Astrocyte of the hippocampus (primary cell): ENCODE results near the gene MED12L.

Source experiments
- DNase-seq: peaks from one replicate; pipeline ENCODE4 v3.0.0; 2011; ENCODE audit warnings: low read depth, low spot score

MED12L gene

DNA sequence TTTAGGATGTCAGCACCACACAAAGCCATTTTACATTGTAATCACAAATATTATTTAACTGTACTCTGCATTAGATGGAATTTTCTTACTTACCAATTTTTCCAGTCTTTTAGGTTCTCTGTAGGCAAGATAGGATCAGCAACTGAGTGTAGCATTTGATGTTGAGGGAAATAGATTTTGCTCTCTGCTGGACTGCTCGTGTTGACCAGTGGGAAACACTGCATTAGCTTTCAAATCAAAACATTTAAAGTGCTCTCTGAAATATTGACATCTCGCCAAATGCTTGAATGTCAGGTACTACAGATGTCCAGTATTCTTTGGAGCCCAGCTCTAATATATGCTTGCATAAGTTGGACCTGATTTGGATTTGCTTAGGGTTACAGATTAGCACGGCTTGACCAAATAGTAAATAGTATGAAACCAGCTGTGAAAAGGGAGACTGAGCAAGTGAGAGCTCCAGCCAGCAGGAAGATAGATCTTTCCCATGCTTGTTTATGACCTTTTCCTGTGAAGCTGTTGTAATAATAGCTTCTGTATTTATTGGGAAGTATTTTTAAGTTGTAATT, 163.4 kb downstream of the MED12L start:
- DNase-seq, result no peak

DNA sequence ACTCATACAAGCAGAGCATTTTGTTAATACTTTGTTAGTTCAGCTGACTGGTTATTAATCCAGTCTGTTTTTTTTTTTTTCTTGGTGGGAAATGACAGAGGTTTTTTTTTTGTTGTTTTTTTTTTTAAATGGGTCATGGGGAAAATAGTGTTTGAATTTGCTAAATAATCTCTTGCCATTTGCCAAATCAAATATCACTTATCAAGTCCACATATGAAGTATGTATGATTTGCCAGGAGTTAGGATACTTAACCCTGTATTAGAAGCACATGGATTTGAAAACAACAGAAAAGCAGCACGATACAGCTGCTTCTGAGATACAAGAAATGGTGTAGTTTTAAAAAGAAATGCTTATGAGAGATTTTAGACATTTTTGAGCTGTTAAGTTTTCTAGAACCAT, 171.3 kb downstream of the MED12L start:
- no peak for DNase-seq

DNA sequence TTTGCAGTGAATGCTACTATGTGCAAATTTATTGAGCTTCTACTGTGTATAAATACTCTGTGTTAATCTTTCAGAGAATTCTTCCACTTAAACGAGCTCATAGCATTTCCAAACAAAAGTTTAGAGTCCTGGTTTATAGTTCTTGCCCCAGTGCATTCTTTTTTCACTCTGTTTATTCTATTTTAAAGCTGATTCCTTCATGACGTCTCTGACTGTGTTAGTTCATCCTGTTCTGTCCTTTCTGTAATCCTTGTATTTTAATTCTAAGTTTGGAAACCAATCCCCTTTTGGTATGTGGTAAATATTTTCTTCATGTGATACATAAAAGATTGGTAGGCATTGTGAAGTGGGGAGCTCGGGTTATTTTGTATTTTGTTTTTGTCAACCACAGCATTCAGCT, 174.2 kb downstream of the MED12L start:
- DNase-seq, result no peak

DNA sequence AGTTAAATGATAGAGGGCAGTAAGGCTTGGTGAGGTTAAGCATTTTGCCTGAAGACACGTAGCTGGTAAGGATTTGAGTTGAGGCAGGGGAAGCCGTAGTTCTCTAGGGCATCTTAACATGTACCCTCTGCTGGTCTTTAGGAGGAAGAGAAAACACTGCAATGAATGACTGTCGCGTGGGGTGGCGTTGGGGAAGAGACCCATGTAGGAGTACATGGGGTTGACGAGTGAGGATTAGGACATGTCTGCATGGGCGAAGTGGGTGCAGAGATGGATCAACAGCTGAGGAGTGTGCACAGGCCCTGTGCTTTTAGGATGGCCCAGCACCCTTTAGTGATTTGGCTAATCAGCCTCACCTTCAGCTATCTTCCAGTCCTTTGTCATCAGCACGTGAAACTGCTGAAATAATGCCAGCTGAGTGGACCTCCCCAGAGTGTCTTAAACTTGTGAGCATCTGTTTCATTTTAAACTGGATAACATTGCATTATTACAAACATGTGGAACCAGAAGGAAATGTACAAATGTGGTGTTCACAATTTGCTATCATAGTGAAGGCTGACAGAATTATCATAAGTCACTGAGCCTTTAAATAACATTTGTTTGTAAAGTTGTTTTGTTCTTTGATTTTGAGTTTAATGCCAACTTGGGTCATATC, 177.5 kb downstream of the MED12L start:
- no peak for DNase-seq

DNA sequence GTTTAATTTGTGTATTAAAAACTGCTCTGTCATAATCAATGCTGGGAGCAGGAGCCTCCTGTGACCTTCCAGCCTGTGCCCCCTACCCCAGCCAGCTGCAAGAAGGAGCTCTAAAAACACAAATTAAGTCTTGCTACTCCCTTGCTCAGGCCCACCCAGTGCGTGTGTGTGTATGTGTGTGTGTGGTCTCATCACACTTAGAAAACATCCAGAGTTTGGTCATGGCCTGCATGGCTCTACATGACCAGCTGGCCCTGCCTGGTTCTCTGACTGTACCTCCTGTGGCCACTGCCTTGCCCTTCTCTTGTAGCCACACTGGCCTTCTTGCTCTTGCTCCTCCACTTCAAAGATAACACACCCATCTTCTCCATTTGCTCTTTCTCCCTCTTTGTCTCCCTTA, 179.1 kb downstream of the MED12L start:
- DNase-seq, result no peak

DNA sequence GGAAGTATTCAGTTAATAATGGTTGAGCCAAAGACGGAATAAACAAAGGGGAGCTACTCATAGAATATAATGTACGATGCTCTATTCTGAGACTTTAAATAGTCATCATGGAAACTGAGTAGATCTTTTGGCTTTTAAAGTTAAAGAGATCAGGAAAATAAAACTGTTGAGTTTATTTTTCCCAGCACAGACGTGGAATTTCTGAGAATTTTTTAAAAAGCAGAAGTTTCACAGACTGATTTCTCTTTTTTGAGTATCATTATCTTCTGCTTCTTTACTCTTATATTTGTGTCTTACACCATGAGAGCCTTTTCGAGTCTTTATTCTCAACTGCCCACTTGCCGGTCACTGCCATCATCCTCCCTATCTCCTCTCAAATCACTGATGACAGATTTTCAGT, 179.7 kb downstream of the MED12L start:
- DNase-seq, result no peak

DNA sequence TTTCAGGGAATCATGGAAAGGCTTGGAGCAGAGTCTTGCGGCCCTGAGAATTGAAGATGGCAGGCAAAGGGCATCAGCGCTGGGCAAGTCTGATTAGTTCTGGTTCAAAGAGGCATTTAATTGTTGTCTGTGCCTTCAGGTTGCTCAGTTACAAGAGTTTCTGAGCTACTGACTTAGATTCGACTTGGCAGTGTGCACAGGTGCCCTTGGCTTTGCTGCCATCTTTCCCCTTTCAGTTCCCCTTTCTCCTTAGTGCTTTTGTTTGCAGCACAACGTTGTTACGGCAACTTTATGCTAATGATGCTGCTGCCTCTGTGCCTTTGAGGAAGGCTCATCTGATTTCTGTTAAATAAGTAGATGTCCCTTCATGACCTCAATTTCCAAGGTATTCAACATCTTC, 180.4 kb downstream of the MED12L start:
- peak; percentile 23 for DNase-seq

DNA sequence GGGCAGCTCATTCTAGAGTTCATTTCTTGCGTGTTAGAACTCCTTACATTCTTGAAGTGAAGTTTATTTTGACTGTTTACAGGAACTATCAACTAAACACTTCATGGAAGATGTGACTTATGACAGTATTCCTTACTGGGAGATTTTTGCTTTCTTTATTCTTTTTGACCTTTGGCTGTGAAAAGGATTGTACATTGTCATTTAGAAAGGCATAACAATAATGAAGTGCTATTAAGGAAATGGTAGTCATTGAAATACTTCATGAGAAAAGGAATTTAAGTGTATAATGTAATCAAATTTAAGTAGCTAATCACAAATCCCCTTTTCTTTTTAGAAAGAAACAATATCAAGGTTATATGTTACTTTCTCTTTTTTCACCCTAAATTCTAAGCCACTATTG, 181.6 kb downstream of the MED12L start:
- DNase-seq, result no peak

DNA sequence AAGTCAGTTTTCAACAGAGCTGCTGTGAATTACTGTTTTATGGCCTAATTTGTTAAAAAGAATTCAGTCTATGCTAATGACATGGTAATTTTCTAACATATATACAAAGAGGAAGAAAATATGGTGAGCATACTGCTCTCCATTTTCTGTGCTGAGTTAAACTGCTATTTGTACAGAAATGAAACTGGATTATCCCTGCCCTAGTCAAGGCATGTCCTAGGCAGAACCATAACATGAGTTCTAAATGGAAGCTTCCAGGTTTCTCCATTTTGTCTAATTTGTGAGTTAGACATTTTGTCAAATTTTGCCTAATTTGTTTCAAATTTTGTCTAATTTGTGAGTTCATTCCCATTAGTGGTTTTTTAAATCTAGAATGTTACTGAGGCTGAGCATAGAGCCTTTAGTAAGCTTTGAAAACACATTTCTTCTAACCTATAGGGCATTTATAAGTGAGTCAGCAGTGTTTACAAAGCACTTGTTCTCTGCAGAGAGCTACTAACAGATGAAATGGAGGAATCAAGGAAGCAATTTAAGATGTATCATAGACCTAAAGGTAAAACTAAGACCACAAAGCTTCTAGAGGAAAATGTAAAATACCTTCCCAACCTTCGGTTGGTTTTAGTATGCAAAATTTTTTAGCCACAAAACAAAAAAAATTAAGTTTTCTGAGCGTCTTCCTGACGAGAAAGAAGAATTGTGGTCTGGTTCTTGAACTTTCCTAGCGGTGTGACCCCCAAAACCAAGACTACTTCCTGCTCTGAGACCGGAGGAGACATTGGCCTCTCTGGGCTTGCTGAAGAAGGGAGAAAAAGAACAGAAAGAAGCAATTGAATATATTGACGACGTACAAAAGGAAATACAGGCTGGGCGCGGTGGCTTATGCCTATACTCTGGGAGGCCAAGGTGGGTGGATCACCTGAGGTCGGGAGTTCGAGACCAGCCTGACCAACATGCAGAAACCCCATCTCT, 183.1 kb downstream of the MED12L start:
- DNase-seq, result no peak

DNA sequence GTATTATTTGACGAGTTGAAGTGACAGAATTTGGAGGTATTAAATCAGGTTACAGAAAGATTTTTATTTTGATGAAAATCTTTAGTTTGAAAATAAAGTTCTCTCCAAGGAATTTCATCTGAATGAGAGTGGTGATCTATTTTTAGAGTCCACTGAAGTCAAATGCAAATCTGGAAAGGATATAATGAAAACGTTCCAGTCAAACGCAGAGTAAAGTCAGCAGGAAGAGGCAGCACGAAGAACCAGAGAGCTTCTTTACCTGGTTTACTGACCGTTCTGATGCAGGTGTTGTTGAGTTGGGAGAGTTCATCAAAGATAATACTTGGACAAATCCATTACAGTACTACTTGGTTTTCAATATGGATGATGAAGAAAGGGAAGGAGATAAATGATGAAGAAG, 184.2 kb downstream of the MED12L start:
- no peak for DNase-seq

DNA sequence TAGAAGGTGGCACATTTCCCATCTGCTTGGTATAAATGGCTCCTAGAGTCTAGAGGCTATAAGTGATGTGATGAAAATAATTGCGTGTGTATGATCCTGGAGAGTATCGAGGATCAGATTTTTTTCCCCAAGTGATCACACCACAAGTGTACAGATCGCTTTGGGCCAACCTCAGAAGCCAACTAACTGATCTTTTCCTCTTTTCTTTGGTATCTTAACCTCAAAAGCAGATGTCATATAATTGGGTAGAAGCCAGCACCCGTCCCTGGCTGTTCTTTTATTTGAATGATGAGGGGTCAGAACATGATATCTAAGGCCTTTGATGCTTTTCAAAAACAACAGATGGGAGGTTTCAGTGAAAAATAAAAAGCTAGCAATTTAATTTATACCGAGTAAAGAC, 189.6 kb downstream of the MED12L start:
- no peak for DNase-seq

DNA sequence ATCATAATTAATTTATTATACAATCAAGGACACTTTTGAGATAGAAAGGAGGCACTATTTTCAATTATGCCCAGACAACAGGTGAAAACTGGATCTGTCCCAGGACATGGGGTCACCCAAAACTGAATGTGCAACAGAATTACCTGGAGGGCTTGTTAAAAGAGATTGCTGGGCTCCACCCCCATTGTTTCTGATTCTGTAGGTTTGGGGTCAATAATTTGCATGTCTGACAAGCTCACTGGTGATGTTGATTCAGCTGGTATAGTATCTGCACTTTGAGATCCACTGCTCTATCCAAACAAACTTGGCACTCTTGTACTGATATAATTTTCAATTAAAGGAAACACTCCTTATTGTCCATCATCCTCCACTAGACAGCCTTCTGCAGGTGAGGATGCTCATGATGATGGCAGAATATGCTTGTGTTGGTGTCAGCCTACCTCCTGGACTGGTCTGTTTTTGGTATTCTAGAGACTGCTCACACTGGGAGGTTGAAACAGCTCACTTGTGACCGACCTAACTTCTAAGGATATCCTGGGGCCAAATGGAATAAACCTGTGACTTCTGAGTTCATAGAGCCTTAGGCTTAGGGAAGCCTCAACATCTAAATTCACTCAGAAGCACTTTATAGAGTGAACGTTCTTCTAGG, 190.7 kb downstream of the MED12L start:
- DNase-seq, result no peak

DNA sequence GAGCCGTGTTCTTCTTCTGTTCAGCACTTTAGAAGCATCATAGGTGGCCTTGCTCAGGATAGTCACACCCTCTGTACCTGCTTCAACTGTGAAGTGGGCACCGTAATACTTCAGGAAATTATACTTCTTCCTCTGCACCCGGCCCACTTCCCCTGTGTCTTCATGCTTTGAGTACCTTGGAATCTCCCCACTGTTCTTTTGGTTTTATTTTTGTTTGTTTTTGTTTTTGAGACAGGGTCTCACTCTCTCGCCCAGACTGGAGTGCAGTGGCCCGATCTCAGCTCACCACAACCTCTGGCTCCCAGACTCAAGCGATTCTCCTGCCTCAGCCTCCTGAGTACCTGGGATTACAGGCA, 191.2 kb downstream of the MED12L start:
- no peak for DNase-seq

DNA sequence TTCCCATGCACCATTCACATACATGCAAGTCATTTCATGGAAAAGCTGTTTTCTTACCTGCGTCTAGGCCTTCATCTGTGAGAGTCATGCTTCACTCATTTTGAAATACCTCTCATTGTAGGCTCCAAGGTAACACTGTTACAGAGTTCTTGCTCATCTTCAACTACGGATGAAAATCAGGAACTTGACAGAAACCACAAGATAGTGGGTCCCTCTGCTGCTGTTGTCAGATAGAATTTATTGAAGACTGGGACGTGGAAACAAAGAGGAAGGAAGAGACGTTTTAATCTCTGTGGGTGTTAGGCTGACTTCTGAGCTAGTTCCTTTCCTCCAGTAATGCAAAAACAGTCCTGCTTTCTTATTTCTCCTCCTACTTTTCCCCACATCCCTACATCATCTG, 192.8 kb downstream of the MED12L start, which contains the start of gene P2RY14:
P2RY14 (minus strand) TSS at position 313 of the 400 bp plus-strand sequence. CDS start 64,226 bp downstream, outside the sequence.
- DNase-seq, result no peak

DNA sequence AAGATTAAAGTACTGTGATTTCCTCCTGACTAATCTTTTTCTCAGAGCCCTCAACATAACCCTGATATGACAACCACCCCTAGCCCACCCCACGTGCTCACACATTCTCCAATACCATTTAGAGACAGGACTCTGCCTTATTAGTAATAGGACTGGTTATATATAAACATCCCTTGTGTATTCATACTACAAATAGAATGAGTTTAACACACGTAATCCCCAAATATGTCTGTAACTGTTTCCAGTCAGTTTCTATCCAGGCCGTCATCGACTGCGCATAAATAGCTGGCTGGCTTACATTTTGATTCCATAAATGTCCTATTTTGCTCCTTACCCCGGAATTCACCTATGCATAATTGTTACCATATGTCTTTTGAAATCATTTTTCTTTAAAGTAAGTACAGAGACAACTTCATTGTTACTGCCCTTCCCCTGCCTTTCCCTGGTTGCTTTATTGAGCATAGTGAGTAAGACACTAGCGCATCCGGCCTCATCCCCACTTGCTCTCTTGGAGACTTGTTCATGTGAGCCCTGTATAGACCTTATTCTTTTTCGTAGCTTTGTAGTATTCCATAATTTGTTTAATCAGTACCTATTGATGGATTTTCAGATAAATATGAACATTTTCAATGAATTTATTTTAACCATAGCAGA, 196.3 kb downstream of the MED12L start:
- no peak for DNase-seq

DNA sequence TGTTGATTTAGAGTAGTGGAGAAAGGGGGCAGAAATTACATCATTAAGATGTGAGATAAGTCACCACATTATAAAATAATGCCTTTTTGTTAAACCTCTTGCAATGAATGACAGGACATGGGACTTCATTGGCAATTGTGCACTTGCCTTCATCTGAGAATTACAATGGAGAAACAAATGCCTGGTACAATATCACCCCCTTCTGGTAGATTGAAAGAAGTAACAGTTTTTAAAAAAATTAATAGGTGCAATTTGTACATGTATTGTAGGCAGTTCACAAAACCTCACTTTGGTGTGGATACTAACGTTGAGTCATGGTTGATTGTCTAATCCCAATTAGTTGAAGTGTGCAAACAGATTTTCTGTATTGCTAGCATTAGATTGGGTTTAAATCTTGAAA, 197.5 kb downstream of the MED12L start:
- DNase-seq, result peak; percentile 70

DNA sequence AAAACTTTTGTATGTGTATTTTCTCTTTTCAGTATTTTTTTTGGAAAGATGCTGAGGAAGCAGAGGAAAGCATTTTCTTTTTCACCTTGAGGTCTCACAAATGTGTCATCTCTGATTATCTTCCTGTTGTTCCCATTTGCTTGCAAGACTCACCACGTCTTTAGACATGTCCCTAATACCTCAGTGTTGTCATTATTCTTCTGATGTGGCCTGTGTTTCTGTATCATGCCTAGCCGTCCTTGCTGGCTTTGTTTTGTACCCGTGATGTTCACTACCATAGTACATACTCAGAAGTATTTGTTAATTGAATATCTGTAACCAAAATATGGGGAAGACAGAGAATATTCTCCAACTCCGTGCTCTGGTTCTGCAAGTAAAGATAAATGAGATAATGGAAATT, 197.9 kb downstream of the MED12L start:
- no peak for DNase-seq

DNA sequence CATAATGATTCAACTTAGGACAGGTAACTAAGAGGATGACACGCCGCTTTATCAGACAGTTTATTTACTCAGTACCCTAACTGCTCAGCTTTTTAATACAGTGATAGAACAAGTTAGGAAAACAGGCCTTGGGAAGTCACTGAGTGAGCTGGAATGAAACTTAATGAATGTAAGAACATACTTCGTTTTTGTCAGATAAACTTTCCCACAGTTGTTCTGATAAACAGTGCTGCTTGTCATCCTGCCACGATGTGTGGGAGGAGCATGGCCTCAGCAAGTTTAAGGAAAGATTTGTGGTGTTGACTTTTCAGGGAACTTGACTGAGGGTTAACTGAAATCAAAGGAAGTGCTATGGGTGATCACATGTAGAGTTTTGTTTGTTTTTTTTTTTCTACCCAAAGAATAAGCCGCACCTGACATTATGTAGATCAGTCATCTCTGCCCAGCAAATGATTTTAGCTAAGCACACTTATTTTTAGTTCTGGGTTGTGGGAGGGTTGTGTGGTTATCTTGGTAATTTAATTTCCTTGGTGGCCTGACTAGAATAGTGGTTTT, 198.5 kb downstream of the MED12L start:
- DNase-seq, result peak; percentile 72

DNA sequence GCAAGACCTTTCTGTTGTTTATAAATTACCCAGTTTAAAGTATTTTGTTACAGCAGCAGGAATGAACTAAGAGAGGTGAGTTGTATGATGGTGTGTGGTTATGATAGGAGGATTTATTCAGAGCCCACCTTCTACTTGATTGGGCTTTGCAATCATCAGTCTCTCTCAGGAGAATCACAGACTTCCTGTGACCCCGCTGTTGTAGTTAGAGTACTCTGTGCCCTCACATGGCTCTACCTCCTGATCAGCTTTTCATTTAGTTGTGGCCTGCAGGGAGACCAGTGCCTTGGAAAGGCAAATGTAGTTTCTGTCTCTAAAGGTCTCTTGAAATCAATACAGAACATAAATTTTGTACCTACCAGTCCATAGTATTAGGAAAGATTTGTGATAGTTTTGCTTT, 200.5 kb downstream of the MED12L start:
- no peak for DNase-seq

DNA sequence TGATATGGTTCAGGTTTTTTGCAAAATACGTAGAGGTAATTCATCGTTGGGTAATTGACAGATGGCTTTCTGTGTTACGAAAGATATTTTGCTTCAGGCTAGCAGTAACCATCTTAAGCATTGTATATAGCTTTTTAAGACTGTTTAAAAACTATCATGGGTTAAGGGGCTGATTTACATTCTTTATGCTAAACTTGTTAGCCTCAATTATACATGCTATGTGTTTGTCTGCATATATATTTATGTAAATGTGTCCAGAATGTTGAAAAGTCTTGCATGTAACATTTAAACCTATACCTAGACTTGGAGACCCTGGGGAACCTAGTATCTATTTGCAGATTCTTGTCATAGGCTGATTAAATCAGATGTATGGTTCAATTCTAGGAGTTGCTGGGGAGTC, 204.0 kb downstream of the MED12L start:
- no peak for DNase-seq

DNA sequence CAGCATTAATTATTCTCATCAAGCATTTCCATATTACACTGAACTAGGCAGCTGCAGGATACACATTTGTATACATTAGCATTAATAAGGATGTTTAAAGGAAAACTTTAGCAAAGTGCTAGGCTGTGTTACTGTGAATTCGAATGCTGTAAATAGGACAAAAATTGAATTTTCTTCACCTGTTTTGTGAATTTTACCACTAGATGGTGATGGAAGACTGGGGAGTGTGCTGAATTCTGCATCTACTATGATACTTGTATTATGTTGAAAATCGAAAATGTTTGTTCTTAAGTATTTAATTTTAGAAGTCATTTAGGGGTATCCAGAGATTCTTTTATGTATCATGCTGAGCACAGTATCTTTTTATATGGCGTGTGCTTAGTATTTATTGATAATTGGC, 205.2 kb downstream of the MED12L start:
- DNase-seq, result peak; percentile 54
